ENCODE results near the gene KRTAP10-10.
"Not testable (repeated sequence)": the region's sequence is repeated elsewhere in the genome, so short reads cannot be mapped to it uniquely, and the experiment has no call there.

Gene KRTAP10-10

GRCh38 chr21:44649521-44650100 lies 12.5 kb downstream of the KRTAP10-10 start:
- DNase-seq (ENCODE audit: low read depth in 2 of 2, low spot score in 1 of 2): no peak

GRCh38 chr21:44650265-44650972 lies 13.3 kb downstream of the KRTAP10-10 start:
- DNase-seq (ENCODE audit: low read depth in 2 of 2, low spot score in 1 of 2): no peak

GRCh38 chr21:44650973-44651675 lies 14.0 kb downstream of the KRTAP10-10 start:
- DNase-seq (ENCODE audit: low read depth in 2 of 2, low spot score in 1 of 2): no peak

GRCh38 chr21:44653123-44653522 lies 16.0 kb downstream of the KRTAP10-10 start:
- no peak for DNase-seq (ENCODE audit: low read depth in 2 of 2, low spot score in 1 of 2)

- no peak for DNase-seq (ENCODE audit: low read depth in 2 of 2, low spot score in 1 of 2)
These were observed 16.8 kb downstream of the KRTAP10-10 start for GRCh38 chr21:44653656-44654575.

GRCh38 chr21:44654576-44655175 lies 17.5 kb downstream of the KRTAP10-10 start, which contains the start of gene KRTAP12-4:
TSS of gene KRTAP12-4 (minus strand) at chr21:44654659. CDS start at chr21:44654614, 45 bp downstream.
- no peak for DNase-seq (ENCODE audit: low read depth in 2 of 2, low spot score in 1 of 2)

GRCh38 chr21:44656868-44657267 lies 19.7 kb downstream of the KRTAP10-10 start:
- no peak for DNase-seq (ENCODE audit: low read depth in 2 of 2, low spot score in 1 of 2)

- no peak for DNase-seq (ENCODE audit: low read depth in 2 of 2, low spot score in 1 of 2)
These were observed 20.7 kb downstream of the KRTAP10-10 start, which contains the start of gene KRTAP12-3 for GRCh38 chr21:44657635-44658540. TSS of gene KRTAP12-3 (plus strand) at chr21:44657932. CDS start at chr21:44657980, 48 bp downstream.

GRCh38 chr21:44658541-44658910 lies 21.4 kb downstream of the KRTAP10-10 start:
- DNase-seq (ENCODE audit: low read depth in 2 of 2, low spot score in 1 of 2): no peak

GRCh38 chr21:44658913-44659595 lies 21.9 kb downstream of the KRTAP10-10 start:
- no peak for DNase-seq (ENCODE audit: low read depth in 2 of 2, low spot score in 1 of 2)

- not testable (repeated sequence) for DNase-seq (ENCODE audit: low read depth in 2 of 2, low spot score in 1 of 2)
These were observed 24.4 kb downstream of the KRTAP10-10 start for GRCh38 chr21:44661567-44661966.

GRCh38 chr21:44664691-44665090 lies 27.5 kb downstream of the KRTAP10-10 start:
- no peak for DNase-seq (ENCODE audit: low read depth in 2 of 2, low spot score in 1 of 2)

- no peak for DNase-seq (ENCODE audit: low read depth in 2 of 2, low spot score in 1 of 2)
These were observed 29.5 kb downstream of the KRTAP10-10 start, which contains the start of gene KRTAP12-2 for GRCh38 chr21:44666401-44667320. TSS of gene KRTAP12-2 (minus strand) at chr21:44666927. CDS start at chr21:44666886, 41 bp downstream.

- DNase-seq (ENCODE audit: low read depth in 2 of 2, low spot score in 1 of 2): no peak
These were observed 30.5 kb downstream of the KRTAP10-10 start for GRCh38 chr21:44667612-44668011.

GRCh38 chr21:44670642-44671432 lies 33.7 kb downstream of the KRTAP10-10 start:
- no peak for DNase-seq (ENCODE audit: low read depth in 2 of 2, low spot score in 1 of 2)

GRCh38 chr21:44671911-44672310 lies 34.8 kb downstream of the KRTAP10-10 start:
- DNase-seq (ENCODE audit: low read depth in 2 of 2, low spot score in 1 of 2): no peak

GRCh38 chr21:44677881-44678280 lies 40.7 kb downstream of the KRTAP10-10 start:
- no peak for DNase-seq (ENCODE audit: low read depth in 2 of 2, low spot score in 1 of 2)

Measured in stimulated activated CD8-positive, alpha-beta memory T cell treated with anti-CD3 and anti-CD28 coated beads, Interleukin-4, amount 100 ng/mL, for 4 hours (primary cell).